Testis (tissue), 2 donors: ENCODE results near the gene MIA.

Experiments used
- POLR2A ChIP-seq: fragments of 450-650 bp; IDR thresholded peaks from one replicate; pipeline ENCODE4 v1.6.1; 2017; ENCODE audit warnings: antibody characterized with exemption, mild to moderate bottlenecking, moderate library complexity
- TF ChIP-seq, protein P1 (sequence below), 3 experiments: fragments of 450-650 bp in 2 of 3; fragments of 200-600 bp in 1 of 3; sonication (generic) in 1 of 3; IDR thresholded peaks; one replicate each; pipeline ENCODE4 v1.5.1; 2016 to 2019; ENCODE audit warnings: antibody characterized with exemption in 3 of 3, mild to moderate bottlenecking in 2 of 3, moderate library complexity in 1 of 3

DNA sequence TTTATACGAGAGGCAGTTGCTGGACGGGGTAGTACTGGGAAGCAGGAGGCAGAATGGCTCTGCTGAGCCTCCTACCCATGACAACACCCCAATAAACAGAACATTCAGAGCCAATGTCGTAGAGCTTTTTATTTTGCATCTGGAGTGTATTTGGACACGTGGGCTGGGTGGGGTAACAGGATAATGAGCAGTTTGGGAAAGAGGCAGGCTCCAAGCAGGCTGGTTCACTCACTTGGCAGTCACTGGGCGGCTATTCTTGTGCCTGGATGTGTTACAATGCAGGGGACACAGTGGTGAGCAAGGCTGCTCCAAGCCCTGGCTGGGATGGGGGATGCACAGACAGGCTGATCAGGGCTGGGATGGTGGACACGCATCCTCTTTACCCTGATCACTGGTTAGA is 34.6 kb upstream of the MIA start:
- TF ChIP-seq, protein P1, sequence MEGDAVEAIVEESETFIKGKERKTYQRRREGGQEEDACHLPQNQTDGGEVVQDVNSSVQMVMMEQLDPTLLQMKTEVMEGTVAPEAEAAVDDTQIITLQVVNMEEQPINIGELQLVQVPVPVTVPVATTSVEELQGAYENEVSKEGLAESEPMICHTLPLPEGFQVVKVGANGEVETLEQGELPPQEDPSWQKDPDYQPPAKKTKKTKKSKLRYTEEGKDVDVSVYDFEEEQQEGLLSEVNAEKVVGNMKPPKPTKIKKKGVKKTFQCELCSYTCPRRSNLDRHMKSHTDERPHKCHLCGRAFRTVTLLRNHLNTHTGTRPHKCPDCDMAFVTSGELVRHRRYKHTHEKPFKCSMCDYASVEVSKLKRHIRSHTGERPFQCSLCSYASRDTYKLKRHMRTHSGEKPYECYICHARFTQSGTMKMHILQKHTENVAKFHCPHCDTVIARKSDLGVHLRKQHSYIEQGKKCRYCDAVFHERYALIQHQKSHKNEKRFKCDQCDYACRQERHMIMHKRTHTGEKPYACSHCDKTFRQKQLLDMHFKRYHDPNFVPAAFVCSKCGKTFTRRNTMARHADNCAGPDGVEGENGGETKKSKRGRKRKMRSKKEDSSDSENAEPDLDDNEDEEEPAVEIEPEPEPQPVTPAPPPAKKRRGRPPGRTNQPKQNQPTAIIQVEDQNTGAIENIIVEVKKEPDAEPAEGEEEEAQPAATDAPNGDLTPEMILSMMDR (IDR thresholded peaks at IDR 0.05): no peak
- TF ChIP-seq POLR2A: no peak
